GM18858 (cell line): Measurements from ENCODE around the gene DBX1.
"Not testable (repeated sequence)": the region's sequence is repeated elsewhere in the genome, so short reads cannot be mapped to it uniquely, and the experiment has no call there.

ENCODE experiments used
- ATAC-seq: cut with Tn5 transposase; IDR thresholded peaks from one replicate; pipeline ENCODE4 v1.9.1; 2021; ENCODE audit not compliant: unreplicated experiment

Gene DBX1

DNA sequence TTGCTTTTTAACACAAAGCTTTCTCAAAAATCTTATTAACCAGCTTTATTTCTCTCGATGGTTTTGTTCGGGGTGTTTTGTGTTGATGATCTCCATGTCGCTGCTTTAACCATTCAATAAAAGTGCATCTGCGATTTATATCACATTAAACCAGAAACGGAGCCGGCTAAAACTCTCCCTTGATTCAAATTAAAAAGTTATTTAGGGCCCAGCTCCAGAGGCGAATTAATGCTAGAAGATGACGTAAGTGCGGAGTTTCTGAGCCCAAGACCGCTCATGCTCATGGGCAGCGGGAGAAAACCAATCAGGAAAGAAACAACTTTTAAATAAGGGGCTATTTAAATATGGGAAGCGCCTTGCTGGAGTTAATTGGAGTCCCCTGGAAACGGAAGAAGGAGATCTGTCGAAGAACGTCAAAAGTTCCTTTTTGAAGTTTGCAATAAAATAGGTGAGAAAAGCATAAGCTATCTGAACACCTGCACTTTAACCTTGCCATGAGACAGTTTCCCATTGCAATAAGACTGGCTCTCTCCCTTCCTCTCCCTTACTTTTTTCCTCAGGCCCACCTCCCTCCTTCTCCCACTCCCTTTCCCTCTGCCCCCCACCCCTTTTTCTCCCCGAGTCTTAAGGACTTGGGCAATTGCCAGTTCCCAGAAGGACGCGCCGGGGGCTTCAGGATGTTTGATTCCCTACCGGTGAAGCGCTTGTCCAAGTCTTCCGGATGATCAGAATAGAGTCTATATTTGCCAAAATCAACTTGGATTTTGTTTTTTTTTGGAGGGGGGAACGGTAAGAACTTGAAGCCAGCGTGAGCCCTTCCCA, 1.9 kb upstream of the DBX1 start:
- ATAC-seq, result no peak

DNA sequence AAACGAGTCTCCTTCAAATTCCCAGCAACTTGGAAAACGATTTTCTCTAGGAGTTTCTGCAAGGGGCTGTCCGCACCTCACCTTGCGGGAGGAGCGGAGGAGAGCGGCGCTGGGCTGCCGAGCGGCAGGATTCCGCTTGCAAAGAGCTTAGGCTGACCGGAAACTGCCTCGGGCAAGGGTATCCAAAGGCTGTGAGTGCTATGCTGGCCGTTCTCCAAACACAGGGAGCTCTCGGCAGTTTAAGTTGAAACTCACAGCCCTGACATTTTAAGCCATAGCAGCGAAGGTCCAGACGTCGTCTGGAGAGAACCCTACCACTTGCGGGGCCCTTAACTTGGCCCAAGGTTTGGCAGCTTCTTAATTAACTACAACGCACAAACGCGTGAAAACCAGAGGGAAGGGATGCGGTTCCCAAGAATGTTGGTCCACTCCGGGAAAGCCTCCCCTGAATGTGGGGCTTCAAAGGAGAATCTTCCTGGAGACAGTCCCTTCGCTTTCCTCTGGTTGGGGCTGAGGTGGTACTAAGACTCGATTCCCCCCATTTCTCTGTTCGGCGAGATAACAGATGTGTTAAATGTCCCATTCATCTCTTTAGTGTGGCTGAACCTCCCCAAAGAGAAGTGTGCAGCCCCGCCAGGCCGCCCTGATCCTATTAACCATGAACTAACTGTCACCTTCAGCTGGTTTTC, 1.1 kb upstream of the DBX1 start:
- ATAC-seq, result no peak

DNA sequence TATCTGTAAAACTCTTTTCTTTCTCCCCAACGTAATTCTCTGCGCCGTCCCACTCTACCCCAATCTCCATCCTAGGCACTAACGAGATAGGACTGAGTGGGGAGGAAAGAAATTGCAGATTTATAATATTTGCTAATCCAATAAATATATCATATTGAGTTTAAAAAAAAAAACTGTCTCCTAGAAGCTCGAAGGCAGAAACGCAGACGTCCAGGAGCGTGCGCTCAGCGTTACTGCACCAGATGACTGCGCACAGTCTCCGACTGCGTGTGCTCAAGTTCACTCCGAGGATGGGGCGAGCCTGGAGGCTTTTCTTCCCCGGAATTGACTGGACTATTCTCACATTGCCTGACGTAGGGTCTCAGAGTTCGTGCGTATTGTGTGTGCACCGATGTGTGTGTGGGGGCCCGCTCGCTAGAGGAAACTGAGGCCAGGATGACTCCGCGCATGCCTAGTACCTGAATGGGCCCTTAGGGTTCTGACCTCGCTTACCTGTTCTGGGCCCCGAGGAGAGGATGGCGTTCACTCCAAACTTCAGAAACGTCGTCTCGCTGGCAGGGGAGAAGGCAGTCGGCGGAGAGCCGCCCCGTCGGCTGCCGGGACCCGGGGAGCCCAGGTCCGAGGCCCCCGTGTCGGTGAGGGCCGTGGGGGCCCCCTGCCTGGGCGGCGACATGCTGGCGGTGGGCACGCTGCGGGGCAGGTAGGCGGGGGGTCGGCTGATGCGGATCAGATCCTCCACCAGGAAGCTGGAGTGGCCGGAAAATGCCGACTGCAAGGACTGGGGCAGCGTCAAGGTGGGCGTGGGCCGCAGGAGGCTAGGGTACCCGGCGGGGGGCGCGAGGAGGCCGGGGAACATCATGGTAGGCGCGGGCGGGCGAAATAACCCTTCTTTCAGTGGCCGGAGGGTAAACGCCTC, 551 bp downstream of the DBX1 start:
- ATAC-seq, result no peak

DNA sequence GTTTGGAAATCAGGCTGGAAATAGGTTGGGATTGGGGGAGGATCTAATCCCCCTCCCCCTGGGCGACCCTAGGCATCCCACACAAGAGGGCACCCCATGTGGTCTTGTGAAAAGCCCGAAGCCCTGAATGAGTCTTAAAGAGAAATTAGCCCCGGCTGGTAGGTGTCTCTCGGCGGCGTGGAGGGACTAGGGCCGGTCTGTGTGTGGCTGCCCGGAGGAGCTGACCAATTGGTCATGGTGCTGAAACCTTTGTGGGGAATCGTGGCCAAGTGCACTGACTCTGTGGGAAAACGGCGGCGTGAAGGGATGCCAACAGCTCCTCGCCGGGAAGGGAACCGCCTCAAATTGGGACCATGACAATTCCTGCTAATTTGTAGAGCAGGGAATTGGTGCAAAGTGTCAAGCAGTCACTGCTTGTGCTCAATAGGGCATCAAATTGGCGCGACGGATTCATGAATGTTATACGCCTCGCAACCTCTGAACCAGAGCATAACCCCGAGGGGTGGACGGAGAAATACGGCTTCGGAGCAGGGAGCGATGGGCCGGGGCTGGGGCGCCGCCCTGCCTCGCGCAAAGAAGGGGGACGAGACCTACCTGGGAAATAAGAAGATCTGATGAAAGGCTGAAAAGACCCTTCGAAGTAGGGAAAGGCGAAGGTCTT, 1.5 kb downstream of the DBX1 start:
- ATAC-seq, result no peak

DNA sequence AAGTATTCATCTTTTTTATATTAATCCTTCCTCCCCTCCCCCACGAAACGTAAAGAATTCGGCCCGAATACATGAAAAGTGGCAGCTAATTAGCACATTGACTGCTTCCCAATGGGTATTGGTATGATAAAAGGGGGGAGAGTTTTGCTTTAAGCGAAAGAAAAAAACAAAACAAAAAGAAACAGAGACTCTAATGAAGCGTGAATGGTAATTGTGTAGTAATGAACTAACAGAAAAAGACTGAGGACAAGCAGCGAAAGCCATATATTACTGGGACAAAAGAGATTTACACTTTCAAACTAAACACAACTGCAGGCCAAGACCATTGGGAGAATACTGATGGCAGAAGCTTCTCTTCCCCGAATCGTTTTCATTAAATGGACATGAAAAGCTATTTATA, 2.5 kb downstream of the DBX1 start:
- ATAC-seq, result no peak

DNA sequence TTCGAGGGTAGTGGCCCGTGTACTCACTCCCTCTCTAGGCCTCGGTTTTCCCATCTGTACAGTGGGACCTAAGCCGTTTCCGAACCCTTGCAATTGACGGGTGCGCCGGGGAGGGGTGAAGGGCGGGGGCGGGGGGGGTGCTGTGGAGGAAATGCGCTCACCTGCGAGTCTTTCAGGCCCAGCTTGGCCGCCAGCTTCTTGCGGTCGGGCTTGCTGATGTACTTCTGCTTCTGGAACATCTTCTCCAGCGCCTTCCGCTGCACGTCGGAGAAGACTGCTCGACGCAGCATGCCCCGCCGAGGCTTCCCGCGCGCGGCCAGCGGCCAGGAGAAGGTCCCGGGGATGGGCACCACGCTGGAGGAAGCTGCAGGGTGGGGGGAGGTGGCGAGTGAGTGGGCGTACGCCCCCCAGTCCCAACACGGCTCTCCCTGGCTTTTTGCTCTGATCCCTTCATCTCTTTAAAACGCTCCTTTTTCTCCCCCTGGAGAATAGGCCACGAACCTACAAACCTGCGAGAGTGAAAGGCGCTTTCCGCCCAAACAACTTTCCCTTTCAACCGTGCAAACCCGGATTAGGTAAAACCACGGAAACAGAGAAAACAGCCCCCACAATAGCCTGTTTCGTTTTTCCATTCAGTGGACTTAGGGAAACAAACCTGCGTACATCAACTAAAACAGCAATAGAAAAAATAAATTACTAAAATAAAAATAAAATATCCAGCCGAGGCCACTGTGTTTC, 3.2 kb downstream of the DBX1 start:
- ATAC-seq, result no peak

DNA sequence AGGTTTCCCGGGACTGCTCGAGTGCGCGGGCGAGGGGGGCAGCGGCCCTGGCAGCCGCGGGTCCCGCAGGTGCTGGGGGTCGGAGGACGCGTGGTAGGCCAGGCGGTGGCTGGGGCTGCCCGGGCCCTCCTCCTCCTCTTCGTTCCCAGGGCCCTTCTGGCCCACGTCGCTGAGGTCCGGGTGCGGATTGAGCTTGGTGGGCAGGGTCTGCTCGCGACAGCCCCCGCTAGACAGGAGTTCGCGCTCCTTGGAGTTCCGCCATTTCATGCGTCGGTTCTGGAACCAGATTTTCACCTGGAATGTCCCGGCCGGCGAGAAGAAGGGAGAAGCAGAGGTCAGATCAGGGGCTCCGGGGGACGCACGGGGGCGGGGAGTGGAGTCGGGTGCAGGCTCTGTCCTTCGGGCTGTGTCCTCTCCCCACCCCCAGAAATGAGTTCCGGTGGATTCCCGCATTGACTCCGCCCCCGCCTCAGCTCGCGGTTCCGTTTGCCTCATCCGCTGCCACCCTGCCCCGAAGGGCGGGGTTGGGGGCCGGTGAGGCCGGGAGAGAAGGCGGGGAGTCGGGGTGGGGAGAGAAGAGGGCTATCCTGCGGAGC, 3.9 kb downstream of the DBX1 start:
- no peak for ATAC-seq

DNA sequence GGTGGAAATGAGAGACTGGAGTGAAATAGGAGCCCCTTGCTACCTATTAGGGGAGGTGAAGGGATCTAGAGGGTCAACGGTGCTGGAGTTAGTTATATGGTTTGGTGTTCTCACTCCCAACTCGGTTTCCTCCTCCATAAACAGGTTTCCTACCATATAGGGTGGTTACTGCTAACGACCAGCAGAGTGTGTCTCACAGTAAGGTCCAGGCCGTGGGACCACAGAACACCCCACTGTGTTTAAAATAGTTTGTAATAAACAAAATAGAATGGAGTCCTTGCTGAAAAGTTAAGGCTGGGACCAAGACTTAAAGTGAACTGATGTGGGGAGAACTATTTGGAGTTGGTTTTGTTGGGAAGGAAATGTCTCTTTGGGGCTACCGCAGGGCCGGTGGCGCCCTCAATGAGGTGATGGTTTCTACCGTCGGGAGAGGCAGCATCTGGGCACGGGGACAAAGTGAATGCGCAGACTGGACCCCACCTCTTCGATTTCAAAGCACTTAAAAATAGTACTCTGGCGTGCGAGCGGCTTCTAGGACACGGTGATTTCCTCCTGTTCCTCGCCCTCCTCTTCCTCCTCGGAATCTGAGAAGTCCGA, 4.5 kb downstream of the DBX1 start:
- ATAC-seq, result no peak

DNA sequence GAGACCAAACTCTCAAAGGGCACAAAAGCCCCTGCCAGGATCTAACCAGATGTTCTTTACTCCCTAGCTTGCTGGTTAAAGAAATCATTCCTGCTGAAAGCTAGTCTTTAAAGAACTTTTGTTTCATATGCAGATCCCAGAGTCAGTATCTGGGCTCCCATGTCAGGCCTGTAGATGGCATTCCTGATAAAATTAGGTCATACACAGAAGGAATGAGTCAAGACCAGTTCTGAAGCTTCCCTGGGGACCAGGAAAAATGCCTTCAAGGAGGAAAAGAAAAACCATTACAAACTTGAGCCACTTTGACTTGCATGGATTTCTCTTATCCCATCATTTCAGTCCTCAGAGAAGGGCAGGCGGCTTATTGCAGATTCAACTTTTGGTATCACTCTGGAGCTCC, 5.9 kb downstream of the DBX1 start:
- ATAC-seq, result no peak

DNA sequence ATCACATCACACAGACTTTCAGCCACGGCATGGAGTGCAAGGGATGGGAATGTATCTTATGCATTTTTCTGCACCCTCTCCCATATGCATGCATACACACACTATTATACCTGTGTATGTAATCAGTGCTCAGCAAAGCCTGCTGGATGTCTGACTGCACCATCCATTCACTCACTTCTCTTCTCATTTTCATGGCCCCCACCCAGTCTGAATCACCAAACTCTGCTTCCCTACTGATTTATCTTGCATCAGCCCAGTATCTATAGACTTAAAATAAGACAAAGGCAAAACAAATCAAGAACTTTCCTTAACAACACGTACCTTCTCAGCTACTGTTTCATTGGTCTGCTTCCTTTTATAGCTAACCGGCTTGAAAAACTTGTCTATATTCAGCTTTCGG, 21.6 kb downstream of the DBX1 start:
- no peak for ATAC-seq

DNA sequence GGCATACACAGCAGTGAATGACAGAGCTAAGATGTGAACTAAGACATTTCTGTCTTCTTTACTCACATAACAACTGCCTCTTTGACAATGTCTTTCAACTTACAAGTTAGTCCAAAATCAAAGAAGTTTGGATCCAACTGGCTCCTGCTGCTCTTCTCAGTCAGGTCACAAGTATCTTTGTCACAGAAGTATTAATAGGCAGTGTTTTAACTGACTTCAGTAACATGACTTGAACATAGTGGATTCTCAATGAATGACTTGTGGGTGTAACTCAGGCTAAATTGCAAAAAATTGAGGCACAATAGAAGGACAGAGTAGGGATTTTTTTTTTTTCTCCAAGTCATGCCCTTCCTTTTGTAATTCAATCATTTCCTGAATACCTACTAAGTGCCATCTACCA, 22.6 kb downstream of the DBX1 start:
- no peak for ATAC-seq

DNA sequence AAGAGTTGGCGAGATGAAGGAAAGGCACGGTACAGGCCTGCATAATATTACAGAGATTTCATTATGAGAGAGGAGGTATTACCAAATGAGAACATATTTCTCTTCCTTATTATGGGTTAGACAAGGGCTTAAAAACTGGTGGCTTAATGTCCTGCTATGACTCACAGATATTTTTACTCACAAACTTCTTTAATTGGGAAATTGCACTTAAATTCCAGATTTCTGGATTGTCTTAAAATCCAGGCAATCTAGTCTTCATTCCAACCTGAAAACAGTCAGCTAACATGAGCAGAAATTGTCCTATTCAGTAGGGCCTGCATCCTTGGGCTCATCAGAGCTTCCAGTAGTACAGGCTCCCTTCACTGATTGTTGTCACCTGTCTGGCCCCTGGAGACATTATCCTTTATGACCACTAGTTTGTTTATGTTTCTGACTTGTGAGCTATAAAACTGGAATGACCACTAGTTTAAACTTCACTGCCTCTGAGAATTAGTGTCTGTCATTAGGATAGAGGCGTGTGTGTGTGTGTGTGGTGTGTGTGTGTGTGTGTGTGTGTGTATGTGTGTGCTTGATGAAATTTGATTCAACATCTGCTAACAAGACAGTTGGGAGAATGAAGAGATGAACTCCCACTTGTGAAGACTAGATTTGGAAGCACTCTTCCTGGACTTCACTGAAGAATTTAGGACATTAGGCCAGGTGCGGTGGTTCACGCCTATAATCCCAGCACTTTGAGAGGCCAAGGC, 25.1 kb downstream of the DBX1 start:
- ATAC-seq, result no peak

DNA sequence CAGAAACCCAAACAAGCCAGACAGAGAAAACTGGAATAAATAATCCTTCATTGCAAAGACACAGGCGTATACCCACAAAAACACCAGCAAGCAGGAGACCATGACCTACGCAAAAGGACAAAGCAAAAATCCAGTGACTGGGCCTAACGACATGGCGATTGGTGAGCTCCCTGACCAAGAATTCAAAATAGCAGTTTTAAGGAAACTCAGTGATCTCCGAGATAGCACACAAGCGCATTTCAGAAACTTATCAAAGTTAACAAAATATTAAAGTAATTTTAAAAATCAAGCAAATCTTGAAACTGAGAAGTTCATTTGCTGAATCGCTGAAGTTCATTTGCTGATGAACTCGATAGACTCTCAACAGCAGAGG, 27.6 kb downstream of the DBX1 start:
- no peak for ATAC-seq

DNA sequence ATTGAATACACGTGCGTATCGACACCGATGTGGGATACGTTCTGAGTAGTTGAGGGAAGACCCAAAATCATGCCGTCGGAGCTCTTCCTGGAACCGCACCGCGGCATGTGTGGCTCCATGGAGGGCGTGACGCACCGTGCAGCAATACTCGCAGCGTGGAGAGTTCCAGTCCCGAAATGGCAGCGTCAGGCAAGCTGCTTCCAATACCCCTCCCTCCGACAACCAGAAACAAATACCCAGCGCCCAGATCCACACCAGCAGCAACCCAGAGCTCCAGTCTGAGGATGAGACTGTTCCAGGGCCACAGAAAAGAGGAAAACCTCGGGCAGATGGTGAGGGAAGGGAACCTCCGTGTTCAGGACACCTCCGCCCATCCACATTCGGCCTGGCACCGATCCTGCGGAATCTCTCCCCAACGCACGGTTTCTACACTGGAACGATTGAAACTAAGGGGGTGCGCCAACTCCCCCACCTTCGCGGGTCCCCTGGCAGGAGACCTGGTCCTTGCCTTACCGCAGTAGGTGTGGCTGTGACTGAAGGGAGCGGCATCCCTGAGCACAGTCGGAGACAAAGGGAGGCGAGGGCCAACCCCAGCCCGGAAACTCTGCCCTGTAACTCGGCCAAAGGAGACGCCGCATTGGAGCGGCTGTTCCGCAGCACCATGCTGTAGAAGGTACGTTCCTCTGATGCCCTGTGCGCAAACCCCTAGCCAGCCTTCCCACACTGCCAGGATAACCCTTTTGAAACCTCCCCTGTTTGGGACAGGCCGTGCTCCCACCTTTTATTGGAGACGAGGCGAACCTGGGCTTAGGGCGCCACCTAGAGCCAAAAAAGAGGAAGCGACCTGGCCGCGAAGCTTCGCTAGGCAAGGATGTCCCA, 28.2 kb downstream of the DBX1 start:
- ATAC-seq, result no peak

DNA sequence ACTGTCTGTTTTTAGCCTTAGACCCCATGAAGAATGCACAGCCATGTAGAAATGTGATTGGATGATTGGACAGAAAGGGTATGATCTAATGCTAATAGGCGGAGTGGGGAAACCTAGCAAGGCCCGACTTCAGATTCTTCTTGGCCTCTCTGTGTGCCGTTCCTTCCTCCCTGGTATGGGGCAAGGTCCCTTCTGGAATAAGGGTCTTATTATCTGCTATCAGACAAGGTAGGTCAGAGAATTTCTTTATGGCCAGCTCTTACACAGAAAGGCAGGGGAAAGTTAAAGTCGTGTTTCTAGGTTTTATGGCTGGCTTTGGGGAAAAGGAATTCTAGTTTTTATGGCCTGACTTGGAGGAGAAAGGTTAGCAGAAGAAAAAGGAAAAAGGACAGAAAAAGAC, 30.6 kb downstream of the DBX1 start:
- ATAC-seq, result no peak

DNA sequence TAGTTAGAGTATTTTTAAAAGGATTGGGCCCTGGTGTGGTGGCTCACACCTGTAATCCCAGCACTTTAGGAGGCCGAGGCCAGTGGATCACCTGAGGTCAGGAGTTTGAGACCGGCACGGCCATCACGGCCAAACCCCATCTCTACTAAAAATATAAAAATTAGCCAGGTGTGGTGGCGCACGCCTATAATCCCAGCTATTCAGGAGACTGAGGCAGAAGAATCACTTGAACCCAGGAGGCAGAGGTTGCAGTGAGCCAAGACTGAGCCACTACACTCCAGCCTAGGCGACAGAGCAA, 31.8 kb downstream of the DBX1 start:
- ATAC-seq, result not testable (repeated sequence)

DNA sequence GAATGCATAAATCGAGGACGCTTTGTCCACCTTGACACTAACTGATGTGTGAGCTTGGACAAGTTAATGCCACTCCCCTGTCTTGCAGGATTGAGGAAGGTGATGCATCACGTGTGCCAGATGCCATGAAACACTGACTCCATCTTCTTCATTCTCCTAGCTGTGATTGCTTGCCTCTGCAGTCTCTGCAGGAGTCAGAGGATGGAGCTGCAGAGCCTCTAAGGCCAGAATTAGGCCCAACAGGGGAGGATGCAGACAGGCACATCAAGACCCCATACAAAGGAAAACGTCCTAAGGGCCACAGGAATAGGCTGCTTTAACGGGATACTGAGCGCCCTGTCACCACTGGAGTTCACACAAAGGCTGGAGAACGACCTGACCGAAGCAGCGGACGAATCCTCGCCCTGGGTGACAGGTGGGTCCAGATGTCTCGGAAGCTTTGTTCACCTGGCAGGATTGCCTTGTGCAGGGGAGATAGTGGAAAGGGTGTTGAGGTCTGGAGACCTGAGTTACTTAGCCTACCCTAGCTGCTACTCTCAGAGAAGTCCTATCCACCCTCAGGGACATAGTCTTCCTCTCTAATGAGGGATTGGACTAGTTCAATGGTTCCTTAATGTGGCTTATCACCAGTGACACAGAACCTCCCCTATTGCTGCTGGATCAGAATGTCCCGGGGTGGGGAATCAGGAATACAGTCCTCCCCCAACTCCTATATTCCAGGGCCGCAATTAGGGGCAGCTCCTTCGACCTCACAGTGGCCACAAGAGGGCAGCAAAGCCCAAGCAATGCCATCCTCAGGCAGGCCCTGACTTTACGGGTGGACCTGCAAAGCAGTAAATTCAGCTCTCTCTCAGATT, 32.4 kb downstream of the DBX1 start:
- ATAC-seq, result peak; percentile 68
